ENCODE measurements around the gene MKKS.
"Not testable (repeated sequence)": the region's sequence is repeated elsewhere in the genome, so short reads cannot be mapped to it uniquely, and the experiment has no call there.

The MKKS gene

DNA sequence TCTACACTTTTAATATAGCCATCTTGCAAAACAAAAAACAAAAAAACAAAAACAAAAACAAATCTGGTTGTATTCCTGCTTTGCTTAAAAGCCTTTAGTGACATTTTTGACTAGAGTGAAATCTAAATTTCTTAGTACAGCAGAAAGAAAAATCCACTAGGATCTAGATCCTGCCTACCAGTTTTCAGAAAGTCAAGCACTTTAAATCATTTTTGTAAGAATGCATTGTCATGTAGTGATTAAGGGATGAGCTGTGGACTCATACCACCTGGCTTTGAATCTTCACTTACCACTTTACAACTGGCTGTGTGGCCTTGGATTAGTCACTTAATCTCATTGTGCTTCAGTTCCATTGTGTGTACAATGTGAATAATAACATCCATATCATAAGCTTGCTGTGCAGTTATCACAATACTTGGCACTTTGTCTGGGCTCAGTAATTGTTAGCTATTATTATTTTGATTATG is 4.0 kb downstream of the MKKS start:
- peaks cover 15% of the 10 kb centered on the region for H3K4me1 ChIP-seq (ENCODE audit: control insufficient read depth, insufficient read depth, low read length)
- H3K4me3 ChIP-seq (ENCODE audit: low read depth, low read length), result no peak overlapping the region
- no peaks in the 10 kb centered on the region for H3K27me3 ChIP-seq (ENCODE audit: control insufficient read depth, insufficient read depth, low read length)
- H3K9ac ChIP-seq (ENCODE audit: low read depth, low read length), result no peak overlapping the region
- no peaks in the 10 kb centered on the region for H3K36me3 ChIP-seq (ENCODE audit: control insufficient read depth, insufficient read depth, low read length)
- H3K9me3 ChIP-seq (ENCODE audit: control insufficient read depth, insufficient read depth, low read length), result no peaks in the 10 kb centered on the region

DNA sequence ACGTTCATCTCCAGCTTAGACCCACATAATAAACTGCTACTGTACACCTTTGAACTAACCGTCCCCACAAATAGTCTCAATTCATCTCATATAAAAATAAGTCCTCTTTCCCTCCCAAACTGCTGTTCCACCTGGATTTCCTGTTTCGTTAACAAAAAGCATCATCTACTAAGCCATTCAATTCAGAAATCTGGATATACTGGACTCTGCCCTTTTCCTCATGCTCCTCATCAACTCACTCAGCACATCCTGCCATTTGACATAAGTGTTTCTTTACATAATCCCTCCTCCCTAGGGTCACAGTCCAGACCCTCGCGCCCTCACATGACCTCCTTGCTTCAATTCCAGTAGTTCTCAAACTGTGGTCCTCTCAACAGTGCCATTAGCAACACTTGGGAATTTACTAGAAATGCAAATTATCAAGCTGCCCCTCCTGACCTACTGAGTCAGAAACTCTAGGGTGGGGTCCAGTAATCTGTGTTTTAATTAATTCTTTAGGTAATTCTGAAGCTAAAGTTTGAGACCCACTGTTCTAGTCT is 4.5 kb downstream of the MKKS start:
- Histone ChIP-seq H3K4me1 (ENCODE audit: control insufficient read depth, insufficient read depth, low read length) (peaks cover 15% of the 10 kb centered on the region), H3K4me3 (ENCODE audit: low read depth, low read length) (no peak overlapping the region), H3K27me3 (ENCODE audit: control insufficient read depth, insufficient read depth, low read length) (no peaks in the 10 kb centered on the region), H3K9me3 (ENCODE audit: control insufficient read depth, insufficient read depth, low read length) (no peaks in the 10 kb centered on the region), H3K36me3 (ENCODE audit: control insufficient read depth, insufficient read depth, low read length) (no peaks in the 10 kb centered on the region), H3K9ac (ENCODE audit: low read depth, low read length) (no peak overlapping the region)

DNA sequence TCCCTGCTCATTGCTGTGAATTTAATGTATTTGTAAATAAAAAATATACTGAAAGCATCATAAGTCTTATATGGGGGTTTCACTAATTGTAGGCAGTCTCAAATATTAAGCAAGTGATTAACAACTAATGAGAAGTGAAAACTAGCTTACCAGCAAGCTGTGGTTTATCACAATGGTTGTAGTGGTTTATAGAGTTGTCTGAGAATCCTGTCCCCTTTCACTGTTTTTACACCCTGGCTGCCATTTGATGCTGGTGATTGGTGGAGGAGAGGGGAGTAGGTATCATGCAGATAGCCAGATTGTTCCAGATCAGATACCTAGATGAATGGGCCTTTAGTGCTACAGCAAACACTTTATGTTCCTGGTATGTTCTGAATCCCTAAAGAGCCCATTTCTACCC is 6.0 kb downstream of the MKKS start:
- peaks cover 15% of the 10 kb centered on the region for H3K4me1 ChIP-seq (ENCODE audit: control insufficient read depth, insufficient read depth, low read length)
- H3K9me3 ChIP-seq (ENCODE audit: control insufficient read depth, insufficient read depth, low read length), result no peaks in the 10 kb centered on the region
- H3K36me3 ChIP-seq (ENCODE audit: control insufficient read depth, insufficient read depth, low read length), result no peaks in the 10 kb centered on the region
- H3K27me3 ChIP-seq (ENCODE audit: control insufficient read depth, insufficient read depth, low read length), result no peaks in the 10 kb centered on the region
- no peak overlapping the region for H3K4me3 ChIP-seq (ENCODE audit: low read depth, low read length)
- no peak overlapping the region for H3K9ac ChIP-seq (ENCODE audit: low read depth, low read length)

DNA sequence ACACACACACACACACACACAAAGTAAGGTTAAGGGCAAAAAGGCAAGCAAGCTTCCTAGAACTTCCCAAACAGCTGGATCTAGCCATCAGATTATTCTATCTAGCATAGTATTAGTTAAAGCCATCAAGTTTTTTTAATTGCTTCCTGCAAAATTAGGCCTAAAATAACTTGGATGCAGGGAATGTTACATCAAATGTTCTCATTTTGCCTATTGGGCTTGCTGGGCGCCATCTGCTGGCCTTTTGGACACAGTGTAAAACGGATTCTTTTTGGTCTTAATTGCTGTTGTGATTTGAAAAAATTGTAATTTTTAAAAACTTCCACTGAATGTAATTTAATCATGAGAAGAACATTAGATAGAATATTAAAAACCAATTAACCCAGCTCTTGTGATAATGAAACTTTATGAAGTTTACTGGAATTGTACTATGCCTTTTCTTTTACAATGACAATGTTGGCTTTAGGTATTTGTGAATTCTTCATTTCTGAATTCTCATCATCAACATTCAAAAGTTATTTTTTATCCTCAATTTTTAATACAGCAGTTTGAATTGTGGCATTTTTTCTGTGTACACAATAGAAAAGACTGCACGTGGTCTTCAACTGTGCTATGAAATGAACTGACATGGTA is 6.8 kb downstream of the MKKS start:
- Histone ChIP-seq H3K9ac (ENCODE audit: low read depth, low read length) (no peak overlapping the region), H3K4me3 (ENCODE audit: low read depth, low read length) (no peak overlapping the region), H3K4me1 (ENCODE audit: control insufficient read depth, insufficient read depth, low read length) (peaks cover 14% of the 10 kb centered on the region), H3K36me3 (ENCODE audit: control insufficient read depth, insufficient read depth, low read length) (no peaks in the 10 kb centered on the region), H3K27me3 (ENCODE audit: control insufficient read depth, insufficient read depth, low read length) (no peaks in the 10 kb centered on the region), H3K9me3 (ENCODE audit: control insufficient read depth, insufficient read depth, low read length) (no peaks in the 10 kb centered on the region)

DNA sequence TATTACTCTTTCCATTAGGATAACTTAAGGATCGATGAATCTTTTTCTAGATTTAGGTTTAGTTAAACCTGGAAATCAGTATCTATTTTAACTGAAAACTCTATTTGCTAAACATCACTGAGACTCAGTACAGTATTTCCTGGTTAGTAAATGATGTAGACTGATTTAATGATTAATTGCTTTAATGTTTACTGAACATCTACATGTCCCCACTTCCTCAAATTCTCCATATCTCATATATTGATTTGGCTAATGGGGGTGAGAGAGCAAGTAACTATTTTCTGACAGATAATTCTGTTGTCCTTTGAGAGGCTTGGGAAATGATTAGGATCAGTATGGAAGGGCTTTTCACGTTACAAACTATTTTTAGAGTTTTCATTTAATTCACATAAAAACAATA is 10.3 kb downstream of the MKKS start:
- no peaks in the 10 kb centered on the region for H3K36me3 ChIP-seq (ENCODE audit: control insufficient read depth, insufficient read depth, low read length)
- no peak overlapping the region for H3K4me3 ChIP-seq (ENCODE audit: low read depth, low read length)
- H3K9me3 ChIP-seq (ENCODE audit: control insufficient read depth, insufficient read depth, low read length), result no peaks in the 10 kb centered on the region
- H3K27me3 ChIP-seq (ENCODE audit: control insufficient read depth, insufficient read depth, low read length), result no peaks in the 10 kb centered on the region
- H3K4me1 ChIP-seq (ENCODE audit: control insufficient read depth, insufficient read depth, low read length), result peaks cover under 1% of the 10 kb centered on the region
- no peak overlapping the region for H3K9ac ChIP-seq (ENCODE audit: low read depth, low read length)

DNA sequence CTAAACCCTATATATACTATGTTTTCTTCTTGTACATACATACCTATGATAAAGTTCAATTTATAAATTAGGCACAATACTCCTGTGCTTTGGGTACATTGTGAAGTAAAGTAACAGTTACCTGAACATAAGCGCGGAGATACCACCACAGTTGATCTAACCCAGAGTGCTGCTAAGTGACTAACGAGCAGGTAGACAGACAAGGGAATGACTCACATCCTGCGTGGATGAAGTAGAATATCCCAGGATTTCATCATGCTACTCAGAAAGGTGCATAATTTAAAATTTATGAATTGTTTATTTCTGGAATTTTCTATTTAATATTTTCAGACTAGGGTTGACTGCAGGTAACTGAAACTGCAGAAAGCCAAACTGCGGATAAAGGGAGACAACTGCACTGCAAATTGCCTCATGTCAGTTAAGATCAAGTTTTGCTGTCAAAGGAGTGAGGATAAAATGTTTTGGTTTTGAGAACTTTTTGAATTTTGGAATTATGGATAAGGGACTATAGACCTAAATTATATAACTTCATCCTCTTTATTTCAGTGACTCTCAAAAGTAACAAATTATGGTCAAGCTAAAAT is 14.4 kb downstream of the MKKS start:
- Histone ChIP-seq H3K4me3 (ENCODE audit: low read depth, low read length) (no peak overlapping the region), H3K9me3 (ENCODE audit: control insufficient read depth, insufficient read depth, low read length) (no peaks in the 10 kb centered on the region), H3K36me3 (ENCODE audit: control insufficient read depth, insufficient read depth, low read length) (peaks cover 3% of the 10 kb centered on the region)

DNA sequence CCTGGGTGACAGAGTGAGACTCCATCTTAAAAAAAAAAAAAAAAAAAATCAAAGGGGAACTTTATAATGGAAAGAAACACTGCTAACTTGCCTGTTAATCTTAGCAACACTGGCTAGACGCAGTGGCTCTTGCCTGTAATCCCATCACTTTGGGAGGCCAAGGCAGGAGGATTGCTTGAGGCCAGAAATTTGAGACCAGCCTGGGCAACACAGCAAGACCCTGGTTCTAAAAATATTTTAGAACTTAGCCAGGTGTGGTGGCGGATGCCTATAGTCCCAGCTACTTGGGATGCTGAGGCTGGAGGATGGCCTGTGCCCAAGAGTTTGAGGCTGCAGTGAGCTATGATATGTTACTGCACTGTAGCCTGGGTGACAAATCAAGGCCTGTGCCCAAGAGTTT is 16.8 kb downstream of the MKKS start:
- H3K9me3 ChIP-seq (ENCODE audit: control insufficient read depth, insufficient read depth, low read length); H3K36me3 ChIP-seq (ENCODE audit: control insufficient read depth, insufficient read depth, low read length); H3K4me3 ChIP-seq (ENCODE audit: low read depth, low read length); H3K27me3 ChIP-seq (ENCODE audit: control insufficient read depth, insufficient read depth, low read length); H3K9ac ChIP-seq (ENCODE audit: low read depth, low read length): not testable (repeated sequence)
- H3K4me1 ChIP-seq (ENCODE audit: control insufficient read depth, insufficient read depth, low read length), result peaks cover 10% of the 10 kb centered on the region

More for the DNA sequence above, 14.4 kb downstream of the MKKS start:
- H3K27me3 ChIP-seq (ENCODE audit: control insufficient read depth, insufficient read depth, low read length), result no peaks in the 10 kb centered on the region
- no peak overlapping the region for H3K9ac ChIP-seq (ENCODE audit: low read depth, low read length)
- peaks cover 10% of the 10 kb centered on the region for H3K4me1 ChIP-seq (ENCODE audit: control insufficient read depth, insufficient read depth, low read length)

DNA sequence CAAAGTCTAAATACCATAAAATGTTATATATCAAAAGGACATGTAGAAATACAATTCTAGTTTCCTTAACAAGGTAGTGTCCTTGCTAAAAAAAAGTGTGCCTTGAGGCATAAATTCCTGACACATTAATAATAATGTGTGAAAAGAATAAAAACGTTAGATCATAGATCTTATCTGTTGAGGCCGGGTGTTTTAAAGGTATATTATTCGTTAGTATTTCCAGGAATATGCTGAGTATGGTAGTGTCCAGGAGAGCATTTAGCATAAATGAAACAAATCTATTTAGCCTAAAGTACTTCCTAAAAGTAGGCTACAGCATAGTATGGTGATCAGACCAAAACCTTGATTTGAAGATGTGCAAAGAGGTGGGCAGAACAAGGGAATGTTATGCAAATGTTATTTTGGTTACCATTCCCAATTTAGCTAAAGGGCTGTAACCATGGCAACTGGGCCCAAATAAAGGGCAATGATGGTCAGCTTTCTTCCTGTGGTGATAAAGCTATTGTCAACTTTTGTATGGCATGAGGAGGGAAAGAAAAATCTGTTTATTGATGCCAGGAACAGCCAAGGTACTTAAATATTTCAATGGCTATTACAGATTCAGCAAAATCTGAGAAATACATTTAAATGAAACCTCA is 18.9 kb downstream of the MKKS start:
- H3K9ac ChIP-seq (ENCODE audit: low read depth, low read length), result no peak overlapping the region
- peaks cover 3% of the 10 kb centered on the region for H3K36me3 ChIP-seq (ENCODE audit: control insufficient read depth, insufficient read depth, low read length)
- H3K4me3 ChIP-seq (ENCODE audit: low read depth, low read length), result no peak overlapping the region
- peaks cover 10% of the 10 kb centered on the region for H3K4me1 ChIP-seq (ENCODE audit: control insufficient read depth, insufficient read depth, low read length)
- no peaks in the 10 kb centered on the region for H3K9me3 ChIP-seq (ENCODE audit: control insufficient read depth, insufficient read depth, low read length)
- H3K27me3 ChIP-seq (ENCODE audit: control insufficient read depth, insufficient read depth, low read length), result no peaks in the 10 kb centered on the region

DNA sequence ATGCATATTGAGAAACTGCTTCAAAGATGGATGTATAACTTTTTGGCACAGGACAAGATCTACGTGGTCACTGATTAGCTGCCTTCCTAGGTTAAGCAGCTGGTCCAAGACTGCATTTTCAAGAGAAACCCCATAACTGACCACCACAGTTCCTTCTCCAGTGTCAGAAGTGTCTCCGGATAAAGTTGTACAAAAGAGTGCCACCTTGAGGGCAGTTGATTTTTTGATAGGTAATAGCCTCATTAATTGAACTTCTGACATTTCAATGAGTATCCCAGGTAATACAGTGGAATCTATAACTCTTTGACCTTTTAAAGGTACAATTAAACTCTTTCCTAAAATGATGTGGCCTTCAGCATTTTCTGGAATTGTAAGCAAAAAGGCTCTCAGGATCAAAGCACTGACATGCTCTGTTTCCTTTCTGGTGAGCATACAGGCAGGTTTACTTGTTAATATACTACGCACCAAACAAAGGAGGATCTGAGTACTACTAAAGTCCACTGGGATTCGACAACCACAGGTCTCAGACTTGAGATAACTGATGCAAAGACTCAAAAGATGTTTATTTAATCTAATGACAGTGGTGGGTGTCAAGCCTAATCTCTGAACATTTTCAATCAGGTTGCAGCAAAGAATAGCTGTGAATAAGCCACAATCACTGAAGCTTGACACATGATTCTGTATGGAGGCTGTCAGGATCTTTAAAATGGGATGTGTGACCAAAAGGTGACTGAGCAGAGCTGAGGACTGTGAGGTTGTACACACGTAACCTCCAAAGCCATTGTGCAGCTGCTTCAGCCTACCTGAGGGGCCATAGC is 21.2 kb downstream of the MKKS start:
- Histone ChIP-seq H3K36me3 (ENCODE audit: control insufficient read depth, insufficient read depth, low read length) (peaks cover 3% of the 10 kb centered on the region), H3K9ac (ENCODE audit: low read depth, low read length) (no peak overlapping the region), H3K4me3 (ENCODE audit: low read depth, low read length) (no peak overlapping the region)

DNA sequence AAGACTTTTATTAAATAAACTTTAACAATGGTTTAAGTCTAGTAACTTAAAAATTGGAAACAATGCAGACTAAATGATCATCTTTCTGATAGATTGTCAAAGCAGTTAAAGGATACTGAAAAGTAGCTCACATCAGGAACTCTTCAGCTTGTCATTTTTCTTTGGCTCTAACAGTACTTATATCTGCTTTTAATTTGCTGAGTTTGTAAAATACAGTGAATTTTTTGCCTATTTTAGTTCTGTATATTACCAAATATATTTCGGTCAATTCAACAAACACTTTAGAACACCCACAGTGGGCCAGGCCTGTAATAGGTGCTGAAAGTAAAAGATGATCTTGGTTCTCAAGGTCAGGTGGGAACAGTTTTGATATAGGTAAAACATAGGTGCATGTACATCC is 22.3 kb downstream of the MKKS start:
- Histone ChIP-seq H3K36me3 (ENCODE audit: control insufficient read depth, insufficient read depth, low read length) (no peaks in the 10 kb centered on the region), H3K9ac (ENCODE audit: low read depth, low read length) (no peak overlapping the region), H3K4me1 (ENCODE audit: control insufficient read depth, insufficient read depth, low read length) (peaks cover 10% of the 10 kb centered on the region), H3K9me3 (ENCODE audit: control insufficient read depth, insufficient read depth, low read length) (no peaks in the 10 kb centered on the region), H3K27me3 (ENCODE audit: control insufficient read depth, insufficient read depth, low read length) (no peaks in the 10 kb centered on the region), H3K4me3 (ENCODE audit: low read depth, low read length) (no peak overlapping the region)

More for the DNA sequence above, 21.2 kb downstream of the MKKS start:
- Histone ChIP-seq H3K9me3 (ENCODE audit: control insufficient read depth, insufficient read depth, low read length) (no peaks in the 10 kb centered on the region), H3K27me3 (ENCODE audit: control insufficient read depth, insufficient read depth, low read length) (no peaks in the 10 kb centered on the region), H3K4me1 (ENCODE audit: control insufficient read depth, insufficient read depth, low read length) (peaks cover 10% of the 10 kb centered on the region)

DNA sequence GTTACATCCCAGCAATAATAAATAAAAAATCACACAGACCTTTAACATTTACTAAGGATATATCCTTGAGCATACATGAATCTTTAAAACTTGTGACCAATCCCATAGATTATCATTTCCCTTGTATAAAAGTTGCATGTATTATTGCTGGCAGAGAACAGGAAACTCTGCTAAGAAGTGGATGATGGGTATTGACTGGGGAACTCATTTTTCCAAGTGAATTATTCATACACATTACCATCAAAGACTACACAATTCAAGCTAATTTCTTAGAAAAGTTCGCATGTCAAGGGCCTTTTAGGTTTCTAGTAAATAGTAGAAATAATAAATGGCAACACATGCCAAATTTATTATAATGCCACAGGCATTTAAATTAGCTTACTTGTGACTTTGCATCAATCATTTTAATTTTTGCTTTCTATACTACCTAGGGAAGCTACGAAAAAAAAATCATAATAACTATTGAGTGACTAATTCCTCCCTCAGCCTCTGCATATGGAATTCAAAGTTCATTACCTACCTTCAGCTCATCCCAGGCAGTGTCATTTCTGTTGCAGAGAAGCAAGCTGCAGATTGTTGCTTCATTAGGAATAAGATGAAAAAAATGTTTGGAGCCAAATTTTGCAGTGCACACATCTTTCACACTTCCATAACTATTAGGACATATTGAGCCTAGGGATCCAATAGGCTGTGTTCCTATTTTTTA is 25.8 kb downstream of the MKKS start:
- no peaks in the 10 kb centered on the region for H3K9me3 ChIP-seq (ENCODE audit: control insufficient read depth, insufficient read depth, low read length)
- H3K4me3 ChIP-seq (ENCODE audit: low read depth, low read length), result no peak overlapping the region
- no peaks in the 10 kb centered on the region for H3K4me1 ChIP-seq (ENCODE audit: control insufficient read depth, insufficient read depth, low read length)
- H3K36me3 ChIP-seq (ENCODE audit: control insufficient read depth, insufficient read depth, low read length), result peaks cover 4% of the 10 kb centered on the region
- H3K27me3 ChIP-seq (ENCODE audit: control insufficient read depth, insufficient read depth, low read length), result no peaks in the 10 kb centered on the region
- no peak overlapping the region for H3K9ac ChIP-seq (ENCODE audit: low read depth, low read length)
